Panc1 (cell line): Measurements from ENCODE around the gene PHLDB2. TPM values are rescaled to one million over a fixed set of nuclear protein-coding genes. Genes with fewer than 3 reads are reported as not detected.

Experiments
- ATAC-seq: fragments of 200-7000 bp; cut with Tn5 transposase; 2 replicates; pipeline ENCODE4 v1.9.1; 2020; ENCODE audit warnings: mild to moderate bottlenecking, moderate library complexity
- BruUV-seq: library from RNA; stranded (reverse); fragments of 400-500 nt; replicated peaks from 2 replicates; lab custom pipeline; 2021; lab: Mats Ljungman, UMichigan
- CTCF ChIA-PET: fragments of 300-600 bp; sonication (Branson Sonifier 250); formaldehyde crosslinking; loops from one replicate; lab custom pipeline; 2022; ENCODE audit warnings: antibody characterized with exemption; lab: Charles Lee
- POLR2A ChIA-PET: fragments of 300-600 bp; sonication (Branson Sonifier 250); formaldehyde crosslinking; loops from one replicate; lab custom pipeline; 2022; ENCODE audit warnings: antibody characterized with exemption; lab: Charles Lee
- DNase-seq: peaks from one replicate; pipeline ENCODE4 v3.0.0-alpha.2; 2010; ENCODE audit warnings: low read depth, low spot score
- H3K27ac ChIP-seq: 2 replicates; pipeline ENCODE4 v1.5.1; 2011; ENCODE audit warnings: mild to moderate bottlenecking, low read length, inconsistent platforms
- H3K27me3 ChIP-seq: fragments of 200-500 bp; sonication (Bioruptor generic); 2 replicates; pipeline ENCODE4 v1.6.0; 2014; ENCODE audit warnings: low read length, inconsistent platforms; ENCODE audit not compliant: control insufficient read depth, insufficient read depth
- H3K36me3 ChIP-seq: fragments of 200-500 bp; sonication (Bioruptor generic); 2 replicates; pipeline ENCODE4 v1.5.1; 2014; ENCODE audit warnings: inconsistent platforms, mild to moderate bottlenecking, low read length, moderate library complexity; ENCODE audit not compliant: control insufficient read depth, insufficient read depth
- H3K4me1 ChIP-seq: 2 replicates; pipeline ENCODE4 v1.5.1; 2011; ENCODE audit warnings: inconsistent platforms, mild to moderate bottlenecking, low read length, moderate library complexity; ENCODE audit not compliant: control insufficient read depth, insufficient read depth
- H3K4me3 ChIP-seq, 2 experiments: 2 replicates each; pipeline ENCODE4 v1.5.1; 2011 to 2012; ENCODE audit warnings: low read depth in 2 of 2, low read length in 2 of 2, mild to moderate bottlenecking in 2 of 2, inconsistent platforms in 1 of 2, moderate library complexity in 1 of 2
- H3K9me3 ChIP-seq: fragments of 200-500 bp; sonication (Bioruptor generic); 2 replicates; pipeline ENCODE4 v1.5.1; 2014; ENCODE audit warnings: low read depth, mild to moderate bottlenecking, inconsistent platforms, low read length, moderate library complexity; ENCODE audit not compliant: control insufficient read depth, insufficient read depth
- CTCF ChIP-seq: fragments of 450-650 bp; IDR thresholded peaks from 2 replicates; pipeline ENCODE4 v1.5.1; 2017; ENCODE audit warnings: mild to moderate bottlenecking
- POLR2AphosphoS5 ChIP-seq: IDR thresholded peaks from 2 replicates; pipeline ENCODE4 v1.6.1; 2012; ENCODE audit warnings: mild to moderate bottlenecking, low read depth, low read length, moderate library complexity
- REST ChIP-seq, 2 experiments: IDR thresholded peaks; 2 replicates each; pipeline ENCODE4 v1.6.1; 2011 to 2012; ENCODE audit warnings: low read depth in 2 of 2, control low read depth in 1 of 2, low read length in 1 of 2, mild to moderate bottlenecking in 1 of 2, moderate library complexity in 1 of 2; ENCODE audit not compliant: insufficient read depth in 1 of 2
- SIN3A ChIP-seq: IDR thresholded peaks from 2 replicates; pipeline ENCODE4 v1.6.1; 2012; ENCODE audit warnings: low read depth, mild to moderate bottlenecking, low read length, moderate library complexity, borderline replicate concordance; ENCODE audit not compliant: insufficient read depth
- TCF7L2 ChIP-seq: IDR thresholded peaks from 2 replicates; pipeline ENCODE4 v1.6.1; 2011; ENCODE audit warnings: mild to moderate bottlenecking, low read depth, low read length, inconsistent platforms
- in situ Hi-C: cut with HindIII; loops from 2 replicates; pipeline ENCODE4 v1.10.0; 2016; ENCODE audit warnings: low sequenced_read_pairs, low pct_unique_long_range_greater_than_20kb
- intact Hi-C: fragments of 100-400 bp; cut with micrococcal nuclease; formaldehyde crosslinking; loops from one replicate; pipeline ENCODE4 v1.10.0; 2022; ENCODE audit not compliant: unreplicated experiment
- total RNA-seq: library from RNA; stranded (reverse); gene quantifications from one replicate; pipeline ENCODE4 v1.2.1, GENCODE V29; 2021; ENCODE audit not compliant: unreplicated experiment

The PHLDB2 gene
- total RNA-seq, 1 experiment from 2014 or later = 11.3 TPM

- intact Hi-C loops = no loop called here
- ChIA-PET CTCF (no interaction called here), POLR2A (no interaction called here)
- DNase-seq (no peak), ATAC-seq (no peak)
- H3K36me3 ChIP-seq = no peaks in the 10 kb centered on the region
- H3K9me3 ChIP-seq = no peaks in the 10 kb centered on the region
- H3K4me1 ChIP-seq = no peaks in the 10 kb centered on the region
- no peaks in the 10 kb centered on the region for H3K27me3 ChIP-seq
- BruUV-seq = no TSS peak
- H3K27ac ChIP-seq = no peak overlapping the region
- H3K4me3 ChIP-seq = no peak overlapping the region
- TF ChIP-seq SIN3A = no peak
- no peak for TF ChIP-seq POLR2AphosphoS5
- TF ChIP-seq CTCF = no peak
- TF ChIP-seq REST (IDR thresholded peaks at IDR 0.05; ENCODE audit: insufficient read depth in 1 of 2, low read depth in 2 of 2, low read length in 1 of 2) = no peak
- TF ChIP-seq TCF7L2 = no peak
- in situ Hi-C loops = no loop called here
Observed at GRCh38 chr3:111828530-111828929, 30.5 kb upstream of the PHLDB2 start.

- TF ChIP-seq TCF7L2 (no peak), CTCF (no peak), POLR2AphosphoS5 (no peak), REST (IDR thresholded peaks at IDR 0.05; ENCODE audit: insufficient read depth in 1 of 2, low read depth in 2 of 2, low read length in 1 of 2) (no peak), SIN3A (no peak)
- intact Hi-C loops = no loop called here
- ChIA-PET CTCF (interaction anchor here (0.7 kb wide), 1 partner anchor 143 kb away, joined by 4 read pairs; no protein-coding TSS in a partner anchor), POLR2A (no interaction called here)
- no peaks in the 10 kb centered on the region for H3K9me3 ChIP-seq
- BruUV-seq = no TSS peak
- ATAC-seq (no peak), DNase-seq (no peak)
- H3K27me3 ChIP-seq = no peaks in the 10 kb centered on the region
- no peak overlapping the region for H3K4me3 ChIP-seq
- no peak overlapping the region for H3K27ac ChIP-seq
- no peaks in the 10 kb centered on the region for H3K36me3 ChIP-seq
- in situ Hi-C loops = no loop called here
- no peaks in the 10 kb centered on the region for H3K4me1 ChIP-seq
Observed at GRCh38 chr3:111829023-111829422, 30.0 kb upstream of the PHLDB2 start.
